HG03060 (cell line): ENCODE measurements around the gene SH3BP2.

Experiments used
- ATAC-seq: cut with Tn5 transposase; IDR thresholded peaks from one replicate; pipeline ENCODE4 v1.9.1; 2021; ENCODE audit warnings: low read depth, moderate number of reproducible peaks; ENCODE audit not compliant: unreplicated experiment

The SH3BP2 gene

DNA sequence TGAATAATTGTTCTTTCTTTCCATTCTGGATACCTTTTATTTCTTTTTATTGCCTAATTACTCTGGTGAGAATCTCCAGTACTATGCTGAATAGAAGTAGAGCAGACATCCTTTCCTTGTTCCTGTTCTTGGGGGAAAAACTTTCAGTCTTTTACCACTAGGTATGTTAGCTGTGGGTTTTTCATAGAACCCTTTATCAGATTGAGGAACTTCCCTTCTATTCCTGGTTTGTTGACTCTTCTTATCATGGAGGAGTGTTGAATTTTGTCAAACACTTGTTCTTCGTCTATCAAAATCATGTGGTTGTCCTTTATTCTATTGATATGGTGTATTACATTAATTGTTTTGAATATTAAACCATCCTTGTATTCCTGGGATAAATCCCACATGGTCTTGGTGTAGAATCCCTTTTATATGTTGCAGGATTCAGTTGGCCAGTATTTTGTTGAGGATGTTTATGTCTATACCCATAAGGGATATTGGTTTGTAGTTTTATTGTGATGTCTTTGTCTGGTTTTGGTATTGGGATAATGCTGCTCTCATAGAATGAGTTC lies 23.6 kb downstream of the SH3BP2 start:
- no peak for ATAC-seq

DNA sequence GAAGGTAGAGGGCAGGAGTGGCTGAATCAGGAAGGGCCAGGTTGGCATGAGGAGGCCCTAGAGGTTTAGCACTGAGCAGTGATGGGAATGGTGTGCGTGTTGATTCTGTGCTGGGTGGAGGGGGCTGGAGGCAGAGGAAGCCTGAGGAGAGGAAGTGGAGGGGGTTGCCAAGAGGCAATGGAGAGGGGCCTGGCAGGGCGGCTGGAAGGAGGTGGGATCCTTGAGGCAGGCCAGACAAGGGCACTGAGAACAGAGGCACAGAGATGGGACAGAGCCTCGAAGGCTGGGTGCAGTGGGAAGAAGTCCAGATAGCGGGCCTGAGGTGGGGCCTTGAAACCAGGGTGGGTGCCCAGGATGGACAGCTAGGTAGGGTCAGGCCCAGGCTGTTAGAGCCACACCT lies 24.3 kb downstream of the SH3BP2 start:
- ATAC-seq, result no peak

DNA sequence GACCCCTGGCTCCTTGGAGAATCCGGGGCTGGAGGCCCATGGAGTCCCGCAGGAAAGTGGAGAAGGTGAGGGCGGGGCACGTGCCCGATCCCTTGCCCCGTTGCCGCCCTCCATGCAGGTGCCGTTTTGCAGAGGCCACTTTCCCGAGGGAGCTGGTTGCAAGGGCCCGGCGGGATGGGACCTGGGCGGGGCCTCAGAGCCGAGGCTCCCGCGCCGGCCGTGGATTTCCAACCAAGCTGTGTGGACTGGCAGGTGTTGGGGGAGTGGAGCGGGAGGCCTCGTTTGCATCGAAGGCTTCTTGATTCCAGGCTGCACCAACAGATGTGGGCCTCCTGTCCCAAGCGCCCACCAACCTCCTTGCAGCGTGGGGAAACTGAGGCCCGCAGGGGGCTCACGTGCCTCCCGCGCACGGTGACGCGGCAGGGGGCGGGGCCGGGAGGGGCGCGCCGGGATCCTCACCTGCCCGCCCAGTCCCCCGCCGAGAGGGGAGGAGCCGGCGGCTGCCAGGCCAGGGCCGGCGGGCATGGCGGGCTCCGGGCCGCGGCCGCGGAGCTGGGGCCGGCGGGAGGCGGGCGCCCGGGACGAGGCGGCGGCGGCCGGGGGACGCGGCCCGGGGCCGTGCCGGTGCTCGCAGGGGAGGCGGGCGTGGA lies 24.9 kb downstream of the SH3BP2 start:
- ATAC-seq, result no peak

DNA sequence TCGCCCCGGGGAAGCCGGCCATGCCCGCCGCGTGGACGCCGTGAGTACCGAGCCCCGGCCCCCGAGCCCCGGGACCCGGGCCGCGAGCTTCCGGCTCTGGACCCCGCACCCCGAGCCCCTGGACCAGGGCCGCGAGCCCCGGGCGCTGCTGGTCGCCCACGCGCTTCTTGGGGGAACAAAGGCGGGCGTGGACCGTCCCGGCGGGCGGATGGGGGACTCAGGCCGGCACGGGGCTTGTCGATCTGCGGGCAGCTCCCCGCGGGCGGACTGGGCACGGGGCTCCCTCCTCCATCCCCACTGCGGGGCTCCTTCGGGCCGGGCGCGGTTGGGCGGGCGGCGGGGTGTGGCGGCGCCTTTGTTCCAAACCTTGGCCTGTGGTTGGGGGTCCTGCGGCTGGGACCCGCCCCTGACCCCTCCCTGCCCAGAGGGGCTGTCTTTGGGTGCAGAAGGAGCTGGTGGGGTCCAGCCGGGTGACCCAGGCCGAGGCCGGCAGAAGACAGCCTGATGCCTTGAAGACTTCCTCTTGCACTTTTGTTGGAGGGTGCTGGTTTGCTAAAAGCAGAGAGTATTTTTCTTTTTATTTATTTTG lies 25.6 kb downstream of the SH3BP2 start:
- ATAC-seq, result no peak

DNA sequence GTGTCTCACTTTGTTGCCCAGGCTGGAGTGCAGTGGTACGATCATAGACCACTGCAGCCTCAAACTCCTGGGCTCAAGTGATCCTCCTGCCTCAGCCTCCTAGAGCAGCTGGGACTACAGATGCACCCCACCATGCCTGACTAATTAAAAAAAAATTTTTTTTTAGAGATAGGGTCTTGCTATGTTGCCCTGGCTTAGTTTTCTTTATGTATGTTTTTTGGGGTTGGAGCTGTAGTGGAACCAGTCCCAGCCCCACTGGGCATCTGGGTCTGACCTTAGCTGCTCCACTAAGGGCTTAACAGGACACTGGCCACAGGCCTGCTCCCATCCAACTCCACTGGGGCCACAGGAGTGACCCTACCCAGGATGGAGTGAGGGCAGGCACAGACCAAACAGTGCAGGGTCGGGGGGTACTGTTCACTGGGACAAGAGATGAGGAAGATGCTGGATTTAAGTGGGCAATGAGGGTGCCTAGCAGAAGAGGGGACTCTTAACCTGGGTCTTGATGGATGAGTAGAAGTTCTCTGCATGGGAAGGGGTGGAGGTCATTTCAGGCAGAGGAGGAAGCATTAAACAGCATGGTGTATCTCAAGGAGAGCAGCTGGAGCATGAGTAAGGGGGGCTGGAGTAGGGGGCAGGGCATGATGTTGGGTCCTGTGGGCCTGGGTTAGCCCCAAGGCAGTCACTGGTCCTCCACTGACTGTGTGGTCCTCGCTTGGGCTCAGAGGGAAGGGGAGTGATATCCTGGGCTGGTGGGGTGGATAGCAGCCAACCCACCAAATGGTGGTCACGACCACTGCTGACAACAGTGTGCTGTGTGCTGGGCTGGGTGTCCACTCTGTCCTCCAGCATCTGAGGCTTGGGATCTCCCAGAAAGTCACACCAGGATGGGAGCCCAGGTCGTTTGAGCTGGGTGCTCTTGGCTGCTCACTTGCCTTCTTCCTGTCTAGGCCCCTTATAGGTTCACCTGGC lies 26.6 kb downstream of the SH3BP2 start:
- no peak for ATAC-seq

DNA sequence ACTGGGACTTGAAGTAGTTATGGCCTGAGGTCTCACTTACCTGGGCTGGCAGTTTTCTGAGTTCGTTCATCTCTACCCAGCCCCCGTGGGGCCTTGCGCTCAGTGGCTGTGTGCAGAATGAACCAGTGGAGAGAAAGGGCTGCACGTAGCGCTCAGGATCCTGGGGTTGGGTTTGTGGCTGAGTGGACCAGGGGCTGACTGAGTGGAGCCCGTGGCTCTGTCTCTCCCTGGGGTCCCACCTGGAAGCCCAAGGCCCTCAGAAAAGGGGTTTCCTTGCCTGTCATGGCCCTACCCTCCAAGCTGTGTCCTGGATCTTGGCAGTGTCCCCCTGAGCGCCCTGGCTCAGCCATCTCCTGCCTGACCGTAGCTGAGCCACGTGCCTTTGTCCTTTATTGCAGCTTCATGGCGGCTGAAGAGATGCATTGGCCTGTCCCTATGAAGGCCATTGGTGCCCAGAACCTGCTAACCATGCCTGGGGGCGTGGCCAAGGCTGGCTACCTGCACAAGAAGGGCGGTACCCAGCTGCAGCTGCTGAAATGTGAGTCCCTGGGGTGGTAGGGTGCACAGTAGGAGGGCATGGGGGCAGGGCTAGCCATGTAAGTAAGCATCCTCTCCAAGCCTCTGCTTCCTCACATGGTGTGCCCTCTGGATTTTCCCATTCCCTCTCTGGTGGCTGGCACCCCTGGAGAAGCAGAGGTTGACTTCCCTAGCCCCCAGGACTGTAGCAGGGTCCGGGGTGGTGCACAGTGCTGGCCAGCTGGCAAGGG lies 27.5 kb downstream of the SH3BP2 start:
- ATAC-seq, result no peak

DNA sequence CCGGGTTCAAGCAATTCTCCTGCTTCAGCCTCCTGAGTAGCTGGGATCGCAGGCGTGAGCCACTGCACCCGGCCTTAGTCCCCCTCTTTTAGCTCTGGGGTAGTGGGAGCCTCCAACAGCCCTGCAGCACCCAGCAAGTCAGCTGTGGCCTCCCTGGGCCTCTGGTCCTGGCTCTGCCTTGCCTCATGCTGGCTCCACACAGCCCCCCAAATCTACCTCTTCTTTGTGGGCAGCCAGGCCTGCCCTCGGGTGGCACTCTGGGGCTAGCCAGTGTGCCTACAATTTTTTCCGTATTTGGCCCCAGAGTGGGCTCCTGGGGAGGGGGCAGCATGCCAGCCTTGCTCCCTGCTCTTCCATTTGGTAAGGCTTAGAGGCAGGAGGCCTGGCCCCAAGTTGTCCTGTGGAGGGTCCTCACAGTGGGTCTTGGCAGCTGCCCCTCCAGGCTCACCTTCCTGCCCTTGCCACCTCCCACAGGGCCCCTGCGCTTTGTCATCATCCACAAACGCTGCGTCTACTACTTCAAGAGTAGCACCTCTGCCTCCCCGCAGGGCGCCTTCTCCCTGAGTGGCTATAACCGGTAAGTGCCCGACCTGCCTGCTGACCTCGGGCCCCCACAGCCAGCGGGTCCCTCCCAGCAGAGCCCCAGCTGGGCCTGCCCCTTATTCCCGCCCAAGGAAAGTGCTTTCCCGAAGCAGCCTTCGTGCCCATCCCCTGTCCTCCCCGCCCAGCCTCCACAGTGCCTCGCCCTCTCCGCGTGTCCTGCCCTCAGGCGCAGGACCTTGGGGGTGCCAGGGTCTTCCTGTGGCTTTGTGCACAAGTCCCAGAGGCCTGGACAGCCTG lies 29.8 kb downstream of the SH3BP2 start:
- no peak for ATAC-seq

DNA sequence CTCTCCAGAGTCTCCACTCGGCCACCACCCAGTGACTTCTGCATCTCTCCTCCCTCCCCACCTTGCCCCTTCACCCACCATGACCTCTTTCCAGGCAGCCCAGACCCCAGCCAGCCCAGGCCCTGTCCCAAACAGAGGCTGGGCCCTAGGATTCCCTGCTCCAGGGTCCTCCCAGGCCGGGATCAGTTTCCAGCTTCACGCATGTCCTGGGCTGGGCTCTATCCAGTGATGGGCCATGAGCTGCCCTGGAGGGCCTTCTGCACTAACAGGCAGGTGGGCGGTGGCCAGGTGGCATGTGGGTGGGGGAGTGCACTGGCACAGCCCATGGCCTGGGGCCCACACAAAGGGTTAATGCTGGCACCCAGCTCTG lies 30.4 kb downstream of the SH3BP2 start:
- no peak for ATAC-seq

DNA sequence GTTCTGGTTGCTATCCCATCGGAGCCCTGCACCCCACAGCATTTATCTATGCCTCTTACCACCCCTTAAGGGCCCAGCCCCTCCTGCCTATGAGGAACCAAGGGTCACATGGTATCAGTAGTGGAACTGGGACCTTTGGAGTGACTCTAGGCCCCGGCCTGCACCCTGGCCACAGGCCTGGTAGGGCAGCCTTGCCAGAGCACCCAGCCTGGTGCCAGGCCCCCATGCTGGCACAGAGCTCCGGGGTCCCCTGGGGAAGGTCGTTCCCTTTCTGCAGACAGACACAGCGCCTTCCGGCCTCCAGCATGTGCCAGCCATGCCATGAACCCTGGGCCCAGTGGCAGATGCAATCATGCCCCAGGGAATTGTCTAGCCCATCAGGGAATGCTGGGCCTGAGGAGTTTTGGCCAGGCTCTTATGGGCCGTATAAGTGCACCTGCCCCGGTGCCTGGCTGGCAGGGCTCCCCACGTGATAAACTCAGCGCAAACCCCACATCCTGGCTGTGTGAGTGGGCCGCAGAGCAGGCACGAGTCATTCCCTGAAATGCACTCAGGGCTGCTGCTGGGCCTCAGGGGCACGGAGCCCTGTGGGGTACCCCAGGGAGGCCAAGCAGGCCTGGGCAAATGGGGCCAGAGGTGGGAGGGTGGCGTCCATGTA lies 30.9 kb downstream of the SH3BP2 start:
- no peak for ATAC-seq

DNA sequence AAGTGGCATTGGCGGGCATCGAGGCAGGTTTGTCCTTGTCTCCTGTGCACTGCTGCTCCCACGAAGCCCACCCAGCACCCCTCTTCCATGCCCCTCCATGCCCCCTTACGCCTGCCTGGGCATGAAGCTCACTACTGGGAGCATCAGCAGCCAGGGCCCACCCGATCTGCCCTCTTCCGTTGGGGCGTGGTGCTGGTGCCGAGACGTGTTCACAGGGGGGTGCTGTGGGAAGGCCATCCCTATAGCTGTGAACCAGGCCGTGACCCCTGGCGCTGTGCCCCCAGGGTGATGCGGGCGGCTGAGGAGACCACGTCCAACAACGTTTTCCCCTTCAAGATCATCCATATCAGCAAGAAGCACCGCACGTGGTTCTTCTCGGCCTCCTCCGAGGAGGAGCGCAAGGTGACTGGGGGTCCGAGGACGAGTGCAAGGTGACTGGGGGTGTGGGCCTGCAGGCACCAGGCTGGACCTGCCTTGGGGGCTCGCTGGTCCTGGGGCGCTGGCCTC lies 31.5 kb downstream of the SH3BP2 start:
- ATAC-seq, result no peak

DNA sequence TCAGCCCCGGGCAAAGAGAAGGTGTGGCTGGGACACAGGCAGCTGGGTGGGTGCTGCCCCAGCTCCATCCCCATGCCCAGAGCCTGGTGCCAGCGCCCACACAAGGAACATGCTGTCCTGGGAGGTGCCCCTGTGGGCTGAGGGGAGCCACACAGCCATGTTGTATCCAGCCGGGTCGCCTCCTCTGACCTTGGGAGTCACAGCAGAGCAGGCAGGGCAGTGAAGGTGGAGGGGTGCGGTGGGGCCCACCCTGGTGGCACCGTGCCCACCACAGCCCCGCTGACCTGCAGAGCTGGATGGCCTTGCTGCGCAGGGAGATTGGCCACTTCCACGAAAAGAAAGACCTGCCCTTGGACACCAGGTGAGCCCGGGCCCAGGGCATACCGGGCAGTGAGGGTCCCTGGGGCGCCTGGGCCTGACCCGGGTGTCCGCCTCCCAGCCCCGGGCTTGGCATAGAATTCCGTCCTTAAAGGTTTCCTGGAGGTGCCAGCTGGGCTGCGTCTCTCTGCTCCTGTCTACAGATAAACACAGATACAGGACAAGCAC lies 32.0 kb downstream of the SH3BP2 start:
- no peak for ATAC-seq

DNA sequence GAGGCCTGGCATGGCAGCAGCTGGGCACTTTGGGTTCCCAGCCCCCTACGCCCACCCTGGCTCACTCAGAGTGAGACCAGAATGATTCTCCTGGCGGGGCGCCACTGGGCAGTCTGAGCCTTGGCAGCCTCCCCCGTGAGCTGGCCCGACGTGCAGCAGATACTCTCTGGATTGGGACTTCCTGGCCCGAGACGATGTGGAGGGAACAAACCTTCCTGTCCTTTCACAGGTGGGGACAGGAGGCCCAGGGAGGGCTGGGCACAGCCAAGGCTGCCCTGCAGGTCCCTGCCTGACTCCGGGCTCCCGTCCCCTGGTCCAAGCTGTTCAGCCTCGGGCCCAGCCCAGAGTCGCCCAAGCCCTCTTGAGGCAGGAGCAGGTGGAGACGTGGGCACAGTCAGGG lies 32.9 kb downstream of the SH3BP2 start:
- ATAC-seq, result no peak

DNA sequence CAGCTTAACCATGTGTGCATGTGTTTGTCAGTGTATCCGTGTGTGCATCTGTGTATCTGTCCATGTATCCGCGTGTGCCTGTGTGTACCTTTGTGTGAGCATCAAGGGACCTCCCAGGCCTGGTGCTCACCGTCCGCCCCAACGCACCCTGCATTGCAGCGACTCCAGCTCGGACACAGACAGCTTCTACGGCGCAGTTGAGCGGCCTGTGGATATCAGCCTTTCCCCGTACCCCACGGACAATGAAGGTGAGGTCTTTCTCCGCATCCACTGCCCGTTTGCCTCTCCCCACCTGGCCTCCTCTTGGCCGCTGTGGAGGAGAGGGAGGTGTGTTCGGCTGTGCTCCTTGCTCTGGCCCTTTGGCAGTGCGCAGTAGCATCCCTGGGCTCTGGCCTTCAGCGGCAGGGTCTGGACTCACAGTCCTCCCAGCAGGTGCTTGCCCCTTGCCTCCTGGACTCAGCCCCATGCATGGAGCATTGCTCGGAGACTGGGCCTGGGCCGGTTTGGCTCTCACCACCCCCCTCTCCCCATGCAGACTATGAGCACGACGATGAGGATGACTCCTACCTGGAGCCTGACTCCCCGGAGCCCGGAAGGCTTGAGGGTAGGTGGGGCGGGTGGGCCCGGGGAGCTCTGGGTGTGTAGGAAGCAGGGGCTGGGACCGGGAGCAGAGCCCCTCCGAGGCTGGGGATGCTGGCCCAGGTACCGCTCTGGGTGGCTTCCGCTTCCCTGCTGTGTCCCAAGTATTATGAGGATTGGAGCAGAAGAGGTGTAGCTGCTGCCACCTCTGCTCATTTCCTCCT lies 34.4 kb downstream of the SH3BP2 start:
- no peak for ATAC-seq

DNA sequence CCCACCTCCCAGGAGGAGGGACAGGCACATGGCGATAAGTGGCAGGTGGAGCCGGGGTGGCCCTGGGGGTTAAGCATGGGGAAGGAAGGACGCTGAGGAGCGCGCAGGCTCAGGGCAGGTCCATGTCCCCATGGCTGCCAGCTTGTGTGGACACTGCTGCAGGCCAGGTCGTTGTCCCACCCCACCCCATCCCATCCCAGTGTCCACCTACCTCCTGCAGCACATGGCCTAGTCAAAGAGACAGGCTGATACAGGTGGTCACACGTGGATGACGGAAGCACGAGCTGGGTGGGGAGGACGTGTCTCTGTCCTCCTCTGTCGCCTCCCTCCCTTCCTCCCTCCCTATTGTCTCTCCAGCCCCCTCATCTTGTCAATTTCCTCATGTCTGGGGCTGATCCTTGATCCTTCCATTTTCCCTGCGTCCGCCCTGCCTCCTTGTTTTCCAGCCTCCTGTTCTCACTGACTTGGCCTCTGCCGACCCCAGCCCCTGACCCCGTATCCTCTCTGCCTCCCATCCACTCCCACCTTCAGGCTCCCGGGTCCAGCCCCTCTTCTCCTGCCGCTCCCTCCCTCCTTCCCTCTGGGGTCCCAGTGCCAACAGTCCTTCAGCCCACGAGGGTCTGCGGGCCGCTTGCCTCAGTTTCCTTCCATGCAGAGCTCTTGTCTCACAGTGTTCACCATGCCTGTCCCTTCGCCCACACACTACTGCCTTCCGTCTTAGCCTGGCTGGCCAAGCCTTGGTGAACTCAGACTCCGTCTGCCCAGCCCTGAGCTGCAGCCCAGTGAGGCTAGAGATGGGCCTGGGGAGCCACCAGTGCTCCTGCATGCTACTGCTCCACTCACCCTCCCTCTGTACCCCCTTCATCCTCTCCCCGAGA lies 35.2 kb downstream of the SH3BP2 start:
- ATAC-seq, result no peak

DNA sequence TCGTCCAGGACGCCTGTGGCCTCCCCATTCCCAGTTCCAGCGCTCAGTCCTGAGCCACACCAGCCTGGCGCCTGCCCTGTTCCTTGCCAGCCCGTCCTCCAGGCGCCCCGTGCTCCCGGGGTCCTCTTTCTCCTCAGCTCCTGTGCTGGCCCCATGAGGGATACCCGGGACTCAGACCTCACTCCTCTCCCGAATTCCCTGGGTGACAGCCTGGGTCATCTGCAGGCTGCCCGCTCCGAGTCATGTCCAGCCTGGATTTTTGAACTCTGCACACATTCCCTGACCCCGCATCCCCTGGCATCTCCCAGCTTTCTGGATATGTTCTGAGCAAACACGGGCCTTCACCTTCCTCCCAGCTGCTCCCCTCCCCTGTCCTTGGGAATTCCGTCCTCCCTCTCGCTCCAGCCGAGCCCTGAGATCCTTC lies 35.9 kb downstream of the SH3BP2 start:
- no peak for ATAC-seq

DNA sequence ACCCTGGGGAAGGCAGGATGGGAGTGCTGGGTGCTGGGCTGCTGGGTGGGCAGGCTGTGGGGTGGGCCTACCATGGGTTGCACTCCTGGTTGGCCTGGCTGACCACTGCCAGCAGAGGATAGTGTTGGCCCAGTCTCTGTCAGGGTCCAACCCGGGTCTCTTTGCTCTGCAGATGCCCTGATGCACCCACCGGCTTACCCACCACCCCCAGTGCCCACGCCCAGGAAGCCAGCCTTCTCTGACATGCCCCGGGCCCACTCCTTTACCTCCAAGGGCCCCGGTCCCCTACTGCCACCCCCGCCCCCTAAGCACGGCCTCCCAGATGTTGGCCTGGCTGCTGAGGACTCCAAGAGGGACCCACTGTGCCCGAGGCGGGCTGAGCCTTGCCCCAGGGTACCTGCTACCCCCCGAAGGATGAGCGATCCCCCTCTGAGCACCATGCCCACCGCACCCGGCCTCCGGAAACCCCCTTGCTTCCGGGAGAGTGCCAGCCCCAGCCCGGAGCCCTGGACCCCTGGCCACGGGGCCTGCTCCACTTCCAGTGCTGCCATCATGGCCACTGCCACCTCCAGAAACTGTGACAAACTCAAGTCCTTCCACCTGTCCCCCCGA lies 36.5 kb downstream of the SH3BP2 start:
- no peak for ATAC-seq
